ENCODE data around the gene B3GNT3. TPM values are rescaled to one million over a fixed set of nuclear protein-coding genes. Genes with fewer than 3 reads are reported as not detected.

B3GNT3 gene
- total and polyA plus RNA-seq, 2 of the 8 experiments (the other 6 are each of a cell fraction or from before 2014, with no cell fraction given): 1.5 TPM

- Histone ChIP-seq H2BK5ac (ENCODE audit: low read depth, low read length) (no peak overlapping the region), H4K91ac (replicated peaks; ENCODE audit: insufficient read length, low read length) (no peak overlapping the region), H3K23ac (ENCODE audit: insufficient read length) (no peak overlapping the region), H3K79me1 (ENCODE audit: low read depth, low read length) (no peaks in the 10 kb centered on the region), H4K5ac (ENCODE audit: insufficient read length, low read depth, low read length) (no peak overlapping the region), H3K79me2 (ENCODE audit: control insufficient read depth in 1 of 2, insufficient read depth in 2 of 2, low read length in 2 of 2) (no peaks in the 10 kb centered on the region), H2BK15ac (ENCODE audit: low read length) (0 out of 2 replicates have a peak overlapping the region, but pooled peaks have one; percentile 50), H3K18ac (ENCODE audit: extremely low read depth, low read length) (no peak overlapping the region), H3K14ac (ENCODE audit: insufficient read length) (no peak overlapping the region), H2AFZ (ENCODE audit: low read length) (no peak overlapping the region), H2AK5ac (ENCODE audit: low read depth, low read length) (no peak overlapping the region), H3K36me3 (ENCODE audit: control insufficient read depth in 2 of 4, insufficient read depth in 4 of 4, low read length in 3 of 4) (no peaks in the 10 kb centered on the region), H3K4me2 (ENCODE audit: insufficient read depth in 1 of 2, low read depth in 2 of 2, low read length in 2 of 2) (no peak overlapping the region; a peak in 1 of 4 replicates), H4K20me1 (replicated peaks in 1 of 2; ENCODE audit: control insufficient read depth in 1 of 2, insufficient read depth in 2 of 2, low read length in 2 of 2) (peaks cover 0 to 2% of the 10 kb centered on the region in 2 experiments), H2BK12ac (ENCODE audit: low read depth, low read length) (no peak overlapping the region), H3K27ac (ENCODE audit: low read depth, low read length) (no peak overlapping the region), H3K4ac (replicated peaks; ENCODE audit: insufficient read length, low read depth, low read length) (no peak overlapping the region), H4K8ac (ENCODE audit: extremely low read depth, insufficient read depth, low read length) (no peak overlapping the region), H3K56ac (replicated peaks; ENCODE audit: insufficient read length, low read depth, low read length) (no peak overlapping the region), H3K9me3 (ENCODE audit: insufficient read depth in 2 of 2, low read depth in 1 of 2, low read length in 1 of 2) (no peaks in the 10 kb centered on the region), H3K4me3 (ENCODE audit: extremely low read depth in 1 of 4, insufficient read depth in 2 of 4, low read depth in 3 of 4, low read length in 4 of 4) (no peak overlapping the region), H3K27me3 (replicated peaks in 1 of 4; ENCODE audit: control insufficient read depth in 3 of 4, extremely low read depth in 1 of 4, insufficient read depth in 3 of 4, low read length in 3 of 4) (no peaks in the 10 kb centered on the region; a peak in 1 of 7 replicates), H2BK120ac (replicated peaks; ENCODE audit: low read depth, low read length) (no peak overlapping the region), H2BK20ac (ENCODE audit: low read length) (no peak overlapping the region), H3K4me1 (replicated peaks in 1 of 4; ENCODE audit: control insufficient read depth in 3 of 4, insufficient read depth in 4 of 4, low read length in 3 of 4) (peaks cover 0 to 15% (median 4%) of the 10 kb centered on the region in 4 experiments; a peak in 6 of 7 replicates), H3K9ac (replicated peaks in 1 of 4; ENCODE audit: extremely low read depth in 1 of 4, low read depth in 3 of 4, low read length in 3 of 4) (no peak overlapping the region), H3K23me2 (ENCODE audit: low read depth, low read length) (peaks cover 5% of the 10 kb centered on the region; the same call in 1 of the 2 replicates)
- DNase-seq (ENCODE audit: low read depth in 1 of 2, low spot score in 2 of 2) (no peak), FAIRE-seq (no peak)
- WGBS, 2 experiments (ENCODE audit: extremely low coverage in 1 of 2, insufficient coverage in 1 of 2, insufficient read length in 1 of 2, insufficient replicate concordance in 2 of 2, low coverage in 1 of 2, low lambda C conversion rate in 2 of 2, missing lambda C conversion rate in 1 of 2): 94% methylated on average over 17 of the region's 17 CpGs; no CpG with 5 or more reads in 1 of the 2 experiments
- ChIA-PET CTCF (ENCODE audit: partially characterized antibody) (interaction anchor here (0.8 to 1.7 kb wide), 5 partner anchors 25 to 228 kb away, joined by 3 to 6 read pairs (median 3); partner anchors contain the start of gene B3GNT3), POLR2A (ENCODE audit: partially characterized antibody) (interaction anchor here (1.1 to 12.5 kb wide), 4 partner anchors 9 to 30 kb away, joined by 3 to 133 read pairs (median 16); partner anchors contain the start of genes INSL3 and RPL18A)
- no peak for TF ChIP-seq BACH1 (IDR thresholded peaks at IDR 0.05; ENCODE audit: low read length)
- TF ChIP-seq CBX8 (IDR thresholded peaks at IDR 0.05; ENCODE audit: borderline replicate concordance, low read depth, low read length): no peak
- TF ChIP-seq RNF2 (IDR thresholded peaks at IDR 0.05; ENCODE audit: borderline replicate concordance, low read depth, low read length, missing control alignments, poor library complexity, severe bottlenecking): no peak
- no peak for TF ChIP-seq SUZ12 (IDR thresholded peaks at IDR 0.05; ENCODE audit: low read length)
- TF ChIP-seq RFX5 (IDR thresholded peaks at IDR 0.05; ENCODE audit: borderline replicate concordance, low read depth, low read length): no peak
- TF ChIP-seq SAP30 (IDR thresholded peaks at IDR 0.05; ENCODE audit: insufficient read depth, insufficient replicate concordance, low read length): no peak
- no peak for TF ChIP-seq RBBP5 (IDR thresholded peaks at IDR 0.05; ENCODE audit: borderline replicate concordance, low read depth, low read length)
These were observed 37.7 kb downstream of the B3GNT3 start for GRCh38 chr19:17832443-17833208.
